NCI-H146 treated with DMSO at 0.1 percent for 48 hours (cell line): ENCODE data around the gene KLRK1.
"Not testable (repeated sequence)": the region's sequence is repeated elsewhere in the genome, so short reads cannot be mapped to it uniquely, and the experiment has no call there.

Experiments used
- DNase-seq: peaks from one replicate; lab custom pipeline; 2025; ENCODE audit not compliant: unreplicated experiment; lab: John Stamatoyannopoulos, UW

Gene KLRK1

DNA sequence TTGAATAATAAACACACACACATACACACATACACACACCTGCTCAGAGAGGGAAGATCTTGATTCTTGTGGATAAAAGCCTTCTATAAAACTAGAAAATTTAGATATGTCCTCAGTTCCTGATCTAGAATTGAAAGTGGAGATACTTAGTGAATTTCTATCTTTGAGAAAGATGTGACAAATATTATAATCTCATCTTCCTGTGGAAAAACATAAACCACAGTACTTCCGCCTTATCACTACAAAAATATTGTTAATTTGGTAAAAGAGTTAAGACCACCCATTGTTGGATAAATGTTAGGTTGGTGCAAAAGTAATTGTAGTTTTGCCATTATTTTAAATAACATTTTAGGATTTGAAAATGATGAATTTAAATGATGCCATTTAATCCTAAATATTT, at the start of gene KLRK1:
KLRK1 (minus strand) TSS at position 138 of the 400 bp plus-strand sequence. CDS start 1,231 bp downstream, outside the sequence.
- DNase-seq: no peak

DNA sequence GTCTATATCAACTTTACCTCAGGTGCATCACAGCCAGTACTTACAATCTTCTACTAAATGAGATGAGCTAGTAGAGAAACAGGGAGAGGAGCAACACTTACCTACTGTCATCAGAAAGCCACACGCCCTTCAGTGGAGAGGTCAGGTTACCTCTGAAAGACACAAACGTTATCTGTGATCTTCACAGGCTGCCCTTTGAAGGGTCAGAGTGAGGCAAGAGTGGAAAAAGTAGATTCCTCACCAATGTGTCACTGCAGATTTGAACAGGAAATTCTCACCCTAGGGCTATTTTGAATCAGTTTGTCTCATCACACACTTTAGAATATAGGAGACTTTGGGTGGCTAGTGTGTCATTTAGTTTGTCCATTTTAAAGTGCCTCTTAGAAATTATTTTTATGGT, 47.8 kb upstream of the KLRK1 start:
- not testable (repeated sequence) for DNase-seq

DNA sequence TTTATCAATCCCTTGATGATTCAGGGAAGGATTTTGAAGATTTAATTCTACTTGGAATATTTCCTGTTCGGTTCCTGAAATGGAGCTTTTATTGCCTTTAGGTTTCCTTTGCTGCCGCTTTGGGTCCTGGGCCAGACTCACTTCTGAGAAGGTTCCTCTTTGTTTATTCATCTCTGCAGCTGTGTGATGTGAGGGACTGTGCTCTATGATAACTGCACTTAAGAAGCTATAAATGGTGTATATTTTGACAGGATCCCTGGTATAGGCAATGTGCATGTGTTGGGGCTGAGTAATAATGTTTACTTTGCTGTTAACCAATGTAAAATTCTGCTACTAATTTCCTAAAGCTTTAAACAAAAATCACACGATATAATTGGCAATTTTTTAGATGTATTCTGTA, 46.0 kb upstream of the KLRK1 start, which contains the start of gene KLRC2:
KLRC2 (minus strand) TSS at position 195 of the 400 bp plus-strand sequence; CDS start at position 171, 24 bp downstream.
- peak; percentile 64 for DNase-seq

DNA sequence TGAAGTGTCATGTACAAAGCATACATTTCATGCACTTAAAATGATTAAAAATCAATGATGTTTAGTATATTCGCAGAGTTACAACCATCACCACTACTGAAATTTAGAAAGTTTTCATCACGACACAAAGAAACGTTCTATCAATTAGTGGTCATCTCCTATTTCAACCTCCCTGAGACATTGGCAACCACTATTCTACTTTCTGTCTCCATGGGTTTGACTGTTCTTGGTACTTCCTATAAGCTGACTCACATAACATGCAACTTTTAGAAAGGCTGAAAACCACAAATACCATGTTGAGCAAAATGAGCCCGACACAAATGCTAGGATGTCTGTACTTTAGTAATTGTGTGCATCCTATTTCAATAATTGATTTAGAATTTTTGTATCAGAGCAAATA, 40.8 kb upstream of the KLRK1 start:
- not testable (repeated sequence) for DNase-seq

DNA sequence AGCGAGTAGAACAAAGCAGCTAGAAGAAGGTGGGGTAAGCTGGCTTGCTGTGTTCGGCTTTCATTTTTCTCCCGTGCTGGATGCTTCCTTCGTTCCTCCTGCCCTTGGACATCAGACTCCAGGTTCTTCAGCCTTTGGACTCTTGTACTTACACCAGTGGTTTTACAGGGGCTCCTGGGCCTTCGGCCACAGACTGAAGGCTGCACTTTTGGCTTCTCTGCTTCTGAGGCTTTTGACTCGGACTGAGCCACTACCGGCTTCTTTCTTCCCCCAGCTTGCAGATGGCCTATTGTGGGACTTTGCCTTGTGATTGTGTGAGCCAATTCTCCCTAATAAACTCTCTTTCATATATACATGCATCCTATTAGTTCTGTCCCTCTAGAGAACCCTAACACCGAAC, 36.1 kb upstream of the KLRK1 start:
- not testable (repeated sequence) for DNase-seq

DNA sequence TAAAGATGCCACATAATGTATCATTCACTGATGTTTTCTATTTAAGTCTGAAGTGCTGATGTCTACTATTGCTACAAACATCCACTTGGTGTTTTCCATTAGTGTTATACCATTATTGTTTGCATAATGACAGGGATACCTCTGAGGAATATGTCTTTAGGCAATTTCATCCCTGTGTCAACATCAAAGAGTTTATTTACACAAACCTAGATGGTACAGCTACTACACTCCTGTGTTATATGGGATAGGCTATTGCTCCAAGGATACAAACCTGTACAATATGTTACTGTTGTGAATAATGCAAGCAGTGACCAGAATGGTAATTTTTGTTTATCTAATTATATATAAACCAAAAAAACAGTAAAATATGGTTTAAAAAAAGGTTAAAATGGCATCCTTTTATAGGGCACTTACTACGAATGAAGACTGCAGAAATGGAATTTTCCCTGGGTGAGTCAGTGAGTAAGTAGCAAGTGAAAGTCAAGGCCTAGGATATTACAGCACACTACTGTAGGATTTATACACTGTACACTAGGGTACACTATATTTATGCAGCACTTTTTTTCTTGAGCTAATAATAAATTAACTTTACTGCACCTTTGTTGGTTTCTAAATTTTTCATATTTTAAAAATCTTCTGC, 34.5 kb upstream of the KLRK1 start:
- DNase-seq: peak; percentile 35

DNA sequence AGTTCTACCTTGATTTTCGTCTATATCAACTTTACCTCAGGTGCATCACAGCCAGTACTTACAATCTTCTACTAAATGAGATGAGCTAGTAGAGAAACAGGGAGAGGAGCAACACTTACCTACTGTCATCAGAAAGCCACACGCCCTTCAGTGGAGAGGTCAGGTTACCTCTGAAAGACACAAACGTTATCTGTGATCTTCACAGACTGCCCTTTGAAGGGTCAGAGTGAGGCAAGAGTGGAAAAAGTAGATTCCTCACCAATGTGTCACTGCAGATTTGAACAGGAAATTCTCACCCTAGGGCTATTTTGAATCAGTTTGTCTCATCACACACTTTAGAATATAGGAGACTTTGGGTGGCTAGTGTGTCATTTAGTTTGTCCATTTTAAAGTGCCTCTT, 32.3 kb upstream of the KLRK1 start:
- DNase-seq: not testable (repeated sequence)

DNA sequence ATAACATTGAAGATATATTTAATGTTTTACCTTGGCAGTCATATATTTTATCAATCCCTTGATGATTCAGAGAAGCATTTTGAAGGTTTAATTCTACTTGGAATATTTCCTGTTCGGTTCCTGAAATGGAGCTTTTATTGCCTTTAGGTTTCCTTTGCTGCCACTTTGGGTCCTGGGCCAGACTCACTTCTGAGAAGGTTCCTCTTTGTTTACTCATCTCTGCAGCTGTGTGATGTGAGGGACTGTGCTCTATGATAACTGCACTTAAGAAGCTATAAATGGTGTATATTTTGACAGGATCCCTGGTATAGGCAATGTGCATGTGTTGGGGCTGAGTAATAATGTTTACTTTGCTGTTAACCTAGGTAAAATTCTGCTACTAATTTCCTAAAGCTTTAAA, 30.5 kb upstream of the KLRK1 start, which contains the start of gene KLRC3:
KLRC3 (minus strand) TSS at position 262 of the 400 bp plus-strand sequence; CDS start at position 217, 45 bp downstream.
- DNase-seq: not testable (repeated sequence)

DNA sequence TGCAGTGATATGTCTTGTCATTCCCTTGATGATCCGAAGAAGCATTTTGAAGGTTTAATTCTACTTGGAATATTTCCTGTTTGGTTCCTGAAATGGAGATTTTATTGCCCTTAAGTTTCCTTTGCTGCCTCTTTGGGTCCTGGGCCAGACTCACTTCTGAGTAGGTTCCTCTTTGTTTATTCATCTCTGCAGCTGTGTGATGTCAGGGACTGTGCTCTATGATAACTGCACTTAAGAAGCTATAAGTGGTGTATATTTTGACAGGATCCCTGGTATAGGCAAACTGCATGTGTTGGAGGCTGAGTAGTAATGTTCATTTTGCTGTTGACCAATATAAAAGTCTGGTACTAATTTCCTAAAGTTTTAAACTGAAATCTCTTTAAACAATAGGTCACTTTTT, 19.6 kb upstream of the KLRK1 start, which contains the start of gene KLRC4:
KLRC4 (minus strand) TSS at position 366 of the 400 bp plus-strand sequence; CDS start at position 184, 182 bp downstream.
- DNase-seq: peak; percentile 56

DNA sequence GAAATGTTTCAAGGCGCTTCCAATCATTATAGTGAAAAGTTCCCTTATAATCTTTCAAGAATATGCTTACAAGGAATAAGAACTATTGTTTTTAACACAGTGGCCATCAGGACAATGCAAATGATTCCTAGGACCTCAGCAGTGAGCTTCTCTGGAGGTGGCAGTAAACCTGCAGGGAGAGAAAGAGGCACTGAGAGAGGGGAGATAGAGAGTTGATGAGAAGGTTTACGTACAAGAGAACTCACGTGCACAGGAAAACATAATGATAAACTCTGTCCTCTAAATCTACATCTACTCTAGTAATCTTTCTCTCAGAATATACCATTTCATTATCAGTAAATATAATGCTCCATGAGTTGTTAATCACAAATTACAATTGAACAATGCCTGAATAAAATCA, 19.0 kb upstream of the KLRK1 start:
- no peak for DNase-seq

DNA sequence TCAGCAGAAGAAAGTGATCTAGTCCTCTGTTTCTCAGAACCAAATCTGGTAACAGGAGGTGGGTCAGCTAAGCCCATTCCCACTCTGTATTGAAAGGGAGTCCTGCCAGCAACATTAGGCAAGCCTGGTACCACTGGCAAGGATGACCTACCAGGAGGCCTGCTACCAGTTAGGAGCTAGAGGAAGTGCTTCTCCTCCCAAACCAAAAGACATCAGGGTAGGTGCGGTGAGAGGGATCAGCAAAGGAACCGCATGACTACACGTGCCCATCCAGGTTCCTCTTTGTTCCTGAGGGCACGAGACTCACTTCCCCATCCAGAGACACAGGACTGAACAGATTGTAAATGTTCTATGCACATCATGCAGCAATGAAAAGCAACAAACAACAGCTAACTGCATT, 16.9 kb upstream of the KLRK1 start:
- DNase-seq: no peak

DNA sequence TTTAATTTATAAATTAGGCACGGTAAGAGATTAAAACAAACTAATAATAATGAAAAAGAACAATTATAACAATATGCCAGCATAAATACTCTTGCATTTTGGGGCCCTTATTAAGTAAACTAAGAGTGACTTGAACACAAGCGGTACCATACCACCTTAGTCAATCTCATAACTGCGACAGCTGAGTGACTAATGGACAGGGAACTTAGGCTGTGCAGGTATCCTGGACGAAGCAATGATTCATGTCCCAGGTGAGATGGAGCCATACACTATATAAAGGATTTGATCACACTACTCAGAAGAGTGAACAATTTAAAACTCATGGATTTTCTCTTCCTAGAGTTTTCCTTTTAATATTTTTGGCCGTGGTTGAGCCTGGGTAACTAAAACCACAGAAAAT, 15.5 kb upstream of the KLRK1 start:
- no peak for DNase-seq

DNA sequence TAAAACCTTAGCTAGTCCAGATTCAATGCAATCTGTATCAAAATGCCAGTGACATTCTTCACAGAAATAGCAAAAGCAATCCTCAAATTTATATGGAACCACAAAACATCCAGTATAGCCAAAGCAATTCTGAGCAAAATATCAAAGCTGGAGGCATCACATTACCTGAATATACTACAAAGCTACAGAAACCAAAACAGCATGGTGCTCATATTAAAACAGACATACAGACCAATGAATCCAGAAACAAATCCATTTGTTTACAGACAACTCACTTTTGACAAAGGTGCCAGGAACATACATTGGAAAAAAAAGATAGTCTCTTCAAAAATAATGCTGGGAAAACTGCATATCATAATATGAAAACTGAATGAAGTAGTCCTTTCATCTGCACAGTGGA, 15.0 kb upstream of the KLRK1 start:
- DNase-seq: no peak

DNA sequence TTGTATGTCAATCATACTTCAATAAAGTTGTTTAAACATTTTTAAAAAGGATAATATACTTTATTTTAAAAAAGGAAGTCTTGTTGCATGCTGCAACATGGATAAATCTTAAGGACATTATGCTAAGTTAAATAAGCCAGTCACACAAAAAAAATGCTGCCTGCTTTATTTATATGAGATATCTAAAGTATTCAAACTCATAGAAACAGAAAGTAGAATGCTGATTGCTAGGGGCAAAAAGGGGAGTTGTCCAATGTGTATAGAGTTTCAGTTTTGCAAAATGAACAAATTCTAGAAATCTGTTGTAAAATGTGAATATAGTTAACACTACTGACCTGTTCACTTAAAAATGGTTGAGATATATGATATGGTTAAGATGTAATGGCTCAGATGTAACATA, 11.0 kb upstream of the KLRK1 start:
- DNase-seq: no peak

DNA sequence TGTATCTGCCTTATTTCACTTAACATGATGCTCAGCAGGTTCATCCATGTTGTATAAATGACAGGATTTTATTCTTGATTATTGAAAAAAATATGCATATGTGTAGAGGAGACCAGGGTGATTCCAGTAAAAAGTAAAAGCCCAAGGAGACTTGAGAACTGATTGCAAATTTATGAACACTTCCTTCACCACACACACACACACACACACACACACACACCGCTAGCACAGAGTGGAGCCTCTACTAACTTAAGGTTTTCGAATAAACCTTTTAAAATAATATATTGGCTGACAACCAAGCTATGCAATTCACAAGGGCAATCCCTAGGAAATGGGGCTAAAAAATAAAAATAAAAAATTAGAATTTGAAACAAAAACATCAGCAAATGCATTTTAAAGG, 8.3 kb upstream of the KLRK1 start:
- DNase-seq: no peak

DNA sequence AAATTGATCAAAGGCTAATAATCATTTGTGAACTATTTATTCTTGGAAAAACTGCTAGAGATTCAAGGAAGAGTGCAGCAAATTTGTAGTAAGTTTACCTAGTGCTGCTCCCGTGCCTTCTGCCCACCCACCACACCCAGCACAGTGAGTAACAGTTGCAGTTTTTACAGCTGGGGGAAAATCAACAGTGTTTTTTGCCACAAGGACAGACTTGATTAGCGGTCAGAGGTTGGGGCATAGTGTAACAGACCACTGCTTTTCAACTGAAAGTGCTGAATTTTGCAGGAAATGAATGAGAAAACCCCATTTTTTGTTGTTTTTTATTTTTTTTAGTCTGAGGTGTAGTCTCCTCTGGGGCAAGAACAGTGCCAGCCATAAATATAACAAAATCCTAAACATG, 7.5 kb upstream of the KLRK1 start:
- DNase-seq: peak; percentile 86

DNA sequence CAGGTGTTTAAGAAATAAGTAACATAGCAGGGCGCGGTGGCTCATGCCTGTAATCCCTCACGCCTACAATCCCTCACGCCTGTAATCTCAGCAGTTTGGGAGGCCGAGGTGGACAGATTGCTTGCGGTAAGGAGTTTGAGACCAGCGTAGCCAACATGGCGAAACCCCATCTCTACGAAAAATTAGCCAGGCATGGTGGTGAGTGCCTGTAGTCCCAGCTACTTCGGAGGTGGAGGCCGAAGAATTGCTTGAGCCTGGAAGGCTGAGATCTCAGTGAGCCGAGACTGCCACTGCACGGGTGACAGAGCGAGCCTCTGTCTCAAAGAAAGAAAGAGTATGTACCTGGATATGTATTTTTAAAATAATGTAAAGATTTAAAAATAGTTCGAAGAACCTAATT, 6.3 kb upstream of the KLRK1 start:
- DNase-seq: not testable (repeated sequence)

DNA sequence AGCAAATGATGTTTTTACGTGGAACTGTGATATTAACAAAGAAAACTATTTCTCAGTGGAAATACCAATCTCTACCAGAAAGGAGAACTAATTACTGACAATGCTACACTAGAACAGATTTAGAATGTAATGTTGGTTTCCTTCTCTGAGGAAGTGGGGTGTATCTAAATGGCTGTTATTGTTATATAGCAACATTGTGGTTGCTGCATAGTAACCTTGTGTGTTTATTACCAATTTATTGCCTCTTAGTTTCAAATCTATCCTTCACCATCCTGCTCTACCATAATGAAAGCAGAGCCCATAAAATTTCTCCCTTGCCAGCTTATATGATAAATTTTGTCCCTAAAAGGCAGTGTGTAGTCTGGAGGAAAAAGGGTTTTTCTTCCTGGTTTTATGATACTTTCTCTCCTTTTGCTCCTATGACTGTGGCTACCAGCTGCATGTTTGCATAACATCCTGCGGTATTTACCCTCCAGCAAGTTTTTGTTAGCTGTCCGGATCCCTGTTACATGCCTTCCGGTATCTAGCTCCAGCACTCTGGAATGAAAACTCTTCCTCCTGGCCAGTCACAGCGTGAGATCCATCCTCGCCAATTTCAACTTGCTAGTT, 5.7 kb upstream of the KLRK1 start:
- peak; percentile 99 for DNase-seq

DNA sequence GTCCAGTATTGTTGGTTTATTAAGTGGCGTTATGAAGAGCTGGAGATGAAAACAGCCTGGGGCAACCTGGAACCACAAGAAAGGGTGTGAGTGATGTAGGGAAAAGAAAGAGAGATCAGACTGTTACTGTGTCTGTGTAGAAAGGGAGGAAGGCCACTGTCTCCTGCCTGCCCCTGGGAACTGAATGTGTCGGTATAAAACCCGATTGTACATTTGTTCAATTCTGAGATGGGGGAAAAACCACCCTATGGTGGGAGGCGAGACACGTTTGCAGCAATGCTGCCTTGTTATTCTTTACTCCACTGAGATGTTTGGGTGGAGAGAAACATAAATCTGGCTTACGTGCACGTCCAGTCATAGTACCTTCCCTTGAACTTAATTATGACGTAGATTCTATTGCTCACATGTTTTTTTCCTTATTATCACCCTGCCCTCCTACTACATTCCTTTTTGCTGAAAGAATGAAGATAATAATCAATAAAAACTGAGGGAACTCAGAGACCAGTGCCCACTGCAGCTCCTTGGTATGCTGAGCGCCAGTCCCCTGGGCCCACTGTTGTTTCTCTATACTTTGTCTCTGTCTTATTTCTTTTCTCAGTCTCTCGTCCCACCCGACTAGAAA, 4.8 kb upstream of the KLRK1 start:
- DNase-seq: peak; percentile 33

DNA sequence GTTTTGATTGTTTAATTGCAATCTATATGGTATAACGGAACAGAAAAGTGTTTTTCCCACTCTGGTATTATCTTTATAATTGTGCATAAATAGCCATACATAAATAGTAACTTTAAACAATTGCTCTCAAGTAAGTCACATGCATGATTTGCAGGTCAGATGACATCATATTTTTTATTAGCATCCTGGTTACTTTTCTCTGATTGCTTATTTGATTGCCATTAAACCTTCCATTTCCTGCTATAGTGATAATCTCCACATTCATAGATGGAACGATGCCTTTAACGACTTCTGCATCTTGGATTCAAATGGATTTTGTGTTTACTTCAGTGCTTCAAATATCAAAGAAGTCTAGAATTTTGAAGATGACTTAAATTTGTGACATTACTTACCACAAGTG, 3.5 kb upstream of the KLRK1 start:
- peak; percentile 23 for DNase-seq

DNA sequence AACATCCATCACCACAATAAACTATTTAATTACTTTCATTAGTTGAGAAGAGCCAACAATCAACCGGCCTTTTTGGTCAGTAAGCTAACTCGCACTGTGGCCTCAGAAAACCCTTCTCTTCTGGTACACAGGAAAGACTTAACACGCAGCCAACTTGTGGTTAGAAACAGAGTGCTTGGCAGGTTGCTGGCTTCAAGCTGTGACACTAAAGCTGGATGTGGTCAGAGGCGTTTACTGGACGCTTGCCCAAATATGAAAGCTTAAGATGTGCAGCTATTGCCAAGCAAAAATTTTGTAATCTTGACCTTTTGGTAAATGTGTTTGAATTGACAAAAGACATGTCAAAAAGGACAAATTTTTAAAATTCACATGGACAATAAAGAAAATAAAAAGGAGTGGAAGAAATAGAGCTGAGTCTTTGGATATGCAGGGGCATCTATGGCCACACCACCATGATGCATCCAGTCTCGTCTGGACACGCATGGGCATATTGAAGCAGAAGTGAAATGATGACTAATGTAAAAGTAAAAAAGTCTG, 2.6 kb upstream of the KLRK1 start:
- peak; percentile 78 for DNase-seq

DNA sequence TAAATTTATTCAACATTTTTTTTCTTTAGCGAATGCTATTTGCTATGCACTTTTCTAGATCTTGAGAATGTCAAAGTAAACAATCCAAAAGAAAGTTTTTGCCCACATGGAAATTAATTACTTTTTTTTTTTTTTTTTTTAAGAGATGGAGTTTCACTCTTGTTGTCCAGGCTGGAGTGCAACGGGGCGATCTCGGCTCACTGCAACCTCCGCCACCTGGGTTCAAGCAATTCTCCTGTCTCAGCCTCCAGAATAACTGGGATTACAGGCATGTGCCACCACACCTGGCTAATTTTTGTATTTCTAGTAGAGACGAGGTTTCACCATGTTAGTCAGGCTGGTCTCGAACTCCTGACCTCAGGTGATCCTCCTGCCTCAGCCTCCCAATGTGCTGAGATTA, 1.1 kb upstream of the KLRK1 start:
- DNase-seq: not testable (repeated sequence)
